H9 (cell line): Measurements from ENCODE around the gene LRRC38. TPM values are rescaled to one million over a fixed set of nuclear protein-coding genes. Genes with fewer than 3 reads are reported as not detected.

ENCODE experiments used
- DNase-seq: peaks from one replicate; pipeline ENCODE4 v3.0.0-alpha.2; 2017
- H2AFZ ChIP-seq: one replicate; pipeline ENCODE4 v1.6.1; 2013; ENCODE audit warnings: mild to moderate bottlenecking, low read length, control low read depth, moderate library complexity
- H2AK5ac ChIP-seq: 2 replicates; pipeline ENCODE4 v1.6.1; 2013; ENCODE audit warnings: low read length, control low read depth, mixed read lengths; ENCODE audit not compliant: insufficient read length
- H2BK120ac ChIP-seq: one replicate; pipeline ENCODE4 v1.6.1; 2013; ENCODE audit warnings: low read depth, mild to moderate bottlenecking, low read length, control low read depth, inconsistent platforms; ENCODE audit not compliant: poor library complexity, severe bottlenecking
- H2BK12ac ChIP-seq: 2 replicates; pipeline ENCODE4 v1.6.1; 2013; ENCODE audit warnings: low read length, control low read depth, mixed read lengths, low read depth; ENCODE audit not compliant: insufficient read length
- H2BK15ac ChIP-seq: 2 replicates; pipeline ENCODE4 v1.6.1; 2013; ENCODE audit warnings: low read depth, low read length, control low read depth
- H2BK20ac ChIP-seq: one replicate; pipeline ENCODE4 v1.6.1; 2013; ENCODE audit warnings: low read depth, mild to moderate bottlenecking, low read length, control low read depth, inconsistent platforms; ENCODE audit not compliant: poor library complexity, severe bottlenecking
- H2BK5ac ChIP-seq: 2 replicates; pipeline ENCODE4 v1.6.1; 2013; ENCODE audit warnings: low read length, control low read depth, mixed read lengths; ENCODE audit not compliant: insufficient read length
- H3K14ac ChIP-seq: 2 replicates; pipeline ENCODE4 v1.6.1; 2013; ENCODE audit warnings: low read length, control low read depth; ENCODE audit not compliant: insufficient read depth
- H3K18ac ChIP-seq: 2 replicates; pipeline ENCODE4 v1.6.1; 2013; ENCODE audit warnings: low read depth, mild to moderate bottlenecking, mixed read lengths, low read length, control low read depth; ENCODE audit not compliant: insufficient read length
- H3K23ac ChIP-seq: 2 replicates; pipeline ENCODE4 v1.6.1; 2013; ENCODE audit warnings: low read length, control low read depth, mixed read lengths, low read depth; ENCODE audit not compliant: insufficient read length
- H3K23me2 ChIP-seq: 2 replicates; pipeline ENCODE4 v1.6.1; 2013; ENCODE audit warnings: low read depth, mild to moderate bottlenecking, mixed read lengths, low read length, control low read depth; ENCODE audit not compliant: insufficient read length, poor library complexity, severe bottlenecking
- H3K27ac ChIP-seq: 2 replicates; pipeline ENCODE4 v1.5.1; 2013; ENCODE audit warnings: low read length, control low read depth, mixed read lengths, low read depth; ENCODE audit not compliant: insufficient read length
- H3K27me3 ChIP-seq: 2 replicates; pipeline ENCODE4 v1.6.1; 2013; ENCODE audit warnings: low read length, control low read depth, inconsistent platforms; ENCODE audit not compliant: insufficient read depth
- H3K4ac ChIP-seq: 2 replicates; pipeline ENCODE4 v1.6.1; 2013; ENCODE audit warnings: low read depth, mild to moderate bottlenecking, control low read depth, inconsistent platforms, low read length, moderate library complexity
- H3K4me1 ChIP-seq: 2 replicates; pipeline ENCODE4 v1.6.1; 2013; ENCODE audit warnings: low read length, control low read depth, inconsistent platforms; ENCODE audit not compliant: insufficient read depth
- H3K4me2 ChIP-seq: 2 replicates; pipeline ENCODE4 v1.6.1; 2013; ENCODE audit warnings: low read length, control low read depth, mixed read lengths; ENCODE audit not compliant: insufficient read length, insufficient read depth
- H3K56ac ChIP-seq: 2 replicates; pipeline ENCODE4 v1.6.1; 2013; ENCODE audit warnings: low read depth, mild to moderate bottlenecking, mixed read lengths, low read length, control low read depth; ENCODE audit not compliant: insufficient read length
- H3K79me1 ChIP-seq: 2 replicates; pipeline ENCODE4 v1.6.1; 2013; ENCODE audit warnings: low read depth, mild to moderate bottlenecking, moderate library complexity, low read length, control low read depth, inconsistent platforms; ENCODE audit not compliant: insufficient read depth, poor library complexity, severe bottlenecking
- H3K79me2 ChIP-seq: 2 replicates; pipeline ENCODE4 v1.6.1; 2013; ENCODE audit warnings: low read length, control low read depth, inconsistent platforms; ENCODE audit not compliant: insufficient read depth
- H3K9ac ChIP-seq: 2 replicates; pipeline ENCODE4 v1.6.1; 2013; ENCODE audit warnings: low read length, control low read depth, mixed read lengths; ENCODE audit not compliant: insufficient read length; ENCODE audit errors: extremely low read depth
- H3K9me3 ChIP-seq: one replicate; pipeline ENCODE4 v1.6.1; 2013; ENCODE audit warnings: low read depth, low read length, inconsistent platforms; ENCODE audit not compliant: control insufficient read depth
- H3T11ph ChIP-seq: one replicate; pipeline ENCODE4 v1.6.1; 2013; ENCODE audit warnings: mild to moderate bottlenecking, low read length, control low read depth, inconsistent platforms
- H4K20me1 ChIP-seq: one replicate; pipeline ENCODE4 v1.6.1; 2013; ENCODE audit not compliant: control insufficient read depth, insufficient read length, insufficient read depth
- H4K5ac ChIP-seq: 2 replicates; pipeline ENCODE4 v1.6.1; 2013; ENCODE audit warnings: low read depth, mild to moderate bottlenecking, mixed read lengths, low read length, control low read depth; ENCODE audit not compliant: insufficient read length
- H4K8ac ChIP-seq: replicated peaks from 2 replicates; pipeline ENCODE4 v1.6.1; 2013; ENCODE audit warnings: low read length, control low read depth, mixed read lengths, low read depth; ENCODE audit not compliant: insufficient read length
- H4K91ac ChIP-seq: 2 replicates; pipeline ENCODE4 v1.6.1; 2013; ENCODE audit warnings: low read depth, mild to moderate bottlenecking, moderate library complexity, mixed read lengths, low read length, control low read depth; ENCODE audit not compliant: insufficient read length
- H3K27ac Mint-ChIP-seq, 3 experiments: 2 replicates in 2 of 3; 3 replicates in 1 of 3; pipeline ENCODE4 v1.8.0; 2020 to 2021; ENCODE audit warnings: mixed read lengths in 3 of 3, mild to moderate bottlenecking in 1 of 3, moderate library complexity in 1 of 3
- H3K27me3 Mint-ChIP-seq: 2 replicates; pipeline ENCODE4 v1.8.0; 2021; ENCODE audit warnings: low read depth, mild to moderate bottlenecking, moderate library complexity, mixed read lengths
- H3K36me3 Mint-ChIP-seq, 3 experiments: 2 replicates in 2 of 3; 3 replicates in 1 of 3; pipeline ENCODE4 v1.8.0; 2020 to 2021; ENCODE audit warnings: low read depth in 3 of 3, mixed read lengths in 3 of 3; ENCODE audit not compliant: insufficient read depth in 1 of 3
- H3K4me1 Mint-ChIP-seq, 2 experiments: 2 replicates each; pipeline ENCODE4 v1.8.0; 2020; ENCODE audit warnings: mixed read lengths in 2 of 2
- H3K4me3 Mint-ChIP-seq, 2 experiments: 2 replicates in 1 of 2; 3 replicates in 1 of 2; pipeline ENCODE4 v1.8.0; 2020 to 2021; ENCODE audit warnings: mild to moderate bottlenecking in 2 of 2, mixed read lengths in 2 of 2, moderate library complexity in 1 of 2
- H3K9me3 Mint-ChIP-seq, 2 experiments: 2 replicates in 1 of 2; 3 replicates in 1 of 2; pipeline ENCODE4 v1.8.0; 2020; ENCODE audit warnings: mild to moderate bottlenecking in 2 of 2, mixed read lengths in 2 of 2, moderate library complexity in 1 of 2
- WGBS: extraction: QIAGEN DNeasy Blood & Tissue Kit; methylation state at CpG from one replicate; pipeline ENCODE4 v1.1.7; 2013; ENCODE audit warnings: missing lambda C conversion rate, low lambda C conversion rate, mixed read lengths; ENCODE audit not compliant: insufficient read length; ENCODE audit errors: extremely low coverage; 5-methylcytosine and 5-hydroxymethylcytosine counted together
- total RNA-seq: library from RNA; stranded (reverse); gene quantifications from 2 replicates; pipeline ENCODE4 v1.2.1, GENCODE V29; 2021
- TF ChIP-seq, protein P1 (sequence below): fragments of 200-600 bp; sonication (generic); conservative IDR thresholded peaks from 3 replicates; pipeline ENCODE4 v1.8.0; 2021; ENCODE audit warnings: antibody characterized with exemption, mild to moderate bottlenecking

The LRRC38 gene
- total RNA-seq, 1 experiment from 2014 or later, result 0.72 TPM

DNA sequence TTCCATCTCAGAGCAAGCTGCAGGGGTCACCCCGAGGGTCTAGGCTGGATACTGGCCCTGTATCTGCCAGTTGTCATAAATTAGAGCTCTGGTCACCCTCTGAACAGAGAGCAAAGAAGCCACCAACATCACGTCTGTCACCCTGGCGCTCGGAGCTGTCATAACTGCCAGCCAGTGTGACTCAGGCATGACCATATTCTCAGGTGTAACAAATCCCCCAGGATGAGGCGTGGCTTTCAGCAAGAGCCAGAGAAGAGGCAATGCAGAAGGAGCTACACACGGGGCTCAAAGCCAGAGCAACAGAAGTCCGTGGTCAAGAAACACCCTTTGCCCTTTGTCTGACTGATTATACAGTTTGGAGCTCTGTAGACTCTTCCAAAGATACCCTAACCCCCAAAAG is 63.6 kb downstream of the LRRC38 start:
- H3K9ac ChIP-seq, result no peak overlapping the region
- no peaks in the 10 kb centered on the region for H3K79me2 ChIP-seq
- Mint-ChIP-seq H3K4me1 (no peaks in the 10 kb centered on the region), H3K36me3 (peaks cover 0 to 11% (median under 1%) of the 10 kb centered on the region in 3 experiments; a peak in 6 of 7 replicates), H3K9me3 (peaks cover 0 to 85% of the 10 kb centered on the region in 2 experiments; a peak in 2 of 5 replicates), H3K27ac (no peak overlapping the region), H3K4me3 (no peak overlapping the region), H3K27me3 (no peaks in the 10 kb centered on the region; the same call in none of the 2 replicates)
- no peak overlapping the region for H2AK5ac ChIP-seq
- H2BK12ac ChIP-seq, result no peak overlapping the region
- WGBS, result no CpG with 5 or more reads among the region's 7 CpGs
- H3K4me2 ChIP-seq, result no peak overlapping the region
- H3K27ac ChIP-seq, result no peak overlapping the region
- no peak overlapping the region for H3K18ac ChIP-seq
- H2BK20ac ChIP-seq, result no peak overlapping the region
- no peak overlapping the region for H2BK120ac ChIP-seq
- H3K79me1 ChIP-seq, result no peaks in the 10 kb centered on the region
- no peak overlapping the region for H2BK5ac ChIP-seq
- no peaks in the 10 kb centered on the region for H3K4me1 ChIP-seq
- H4K91ac ChIP-seq, result no peak overlapping the region
- H4K20me1 ChIP-seq, result no peaks in the 10 kb centered on the region
- no peak overlapping the region for H3K4ac ChIP-seq
- H4K8ac ChIP-seq, result no peak overlapping the region
- H3K27me3 ChIP-seq, result no peaks in the 10 kb centered on the region
- H3K23me2 ChIP-seq, result no peaks in the 10 kb centered on the region
- no peak overlapping the region for H3K14ac ChIP-seq
- no peak overlapping the region for H2BK15ac ChIP-seq
- H3K9me3 ChIP-seq, result peaks cover 14% of the 10 kb centered on the region
- no peak for DNase-seq
- H4K5ac ChIP-seq, result no peak overlapping the region
- H3K56ac ChIP-seq, result no peak overlapping the region
- no peak overlapping the region for H3K23ac ChIP-seq
- H2AFZ ChIP-seq, result no peak overlapping the region
- TF ChIP-seq, protein P1, sequence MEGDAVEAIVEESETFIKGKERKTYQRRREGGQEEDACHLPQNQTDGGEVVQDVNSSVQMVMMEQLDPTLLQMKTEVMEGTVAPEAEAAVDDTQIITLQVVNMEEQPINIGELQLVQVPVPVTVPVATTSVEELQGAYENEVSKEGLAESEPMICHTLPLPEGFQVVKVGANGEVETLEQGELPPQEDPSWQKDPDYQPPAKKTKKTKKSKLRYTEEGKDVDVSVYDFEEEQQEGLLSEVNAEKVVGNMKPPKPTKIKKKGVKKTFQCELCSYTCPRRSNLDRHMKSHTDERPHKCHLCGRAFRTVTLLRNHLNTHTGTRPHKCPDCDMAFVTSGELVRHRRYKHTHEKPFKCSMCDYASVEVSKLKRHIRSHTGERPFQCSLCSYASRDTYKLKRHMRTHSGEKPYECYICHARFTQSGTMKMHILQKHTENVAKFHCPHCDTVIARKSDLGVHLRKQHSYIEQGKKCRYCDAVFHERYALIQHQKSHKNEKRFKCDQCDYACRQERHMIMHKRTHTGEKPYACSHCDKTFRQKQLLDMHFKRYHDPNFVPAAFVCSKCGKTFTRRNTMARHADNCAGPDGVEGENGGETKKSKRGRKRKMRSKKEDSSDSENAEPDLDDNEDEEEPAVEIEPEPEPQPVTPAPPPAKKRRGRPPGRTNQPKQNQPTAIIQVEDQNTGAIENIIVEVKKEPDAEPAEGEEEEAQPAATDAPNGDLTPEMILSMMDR, result no peak
- no peak overlapping the region for H3T11ph ChIP-seq
